HG03045 (cell line): ENCODE results near the gene KCNJ14.

Experiments
- ATAC-seq: cut with Tn5 transposase; IDR thresholded peaks from one replicate; pipeline ENCODE4 v1.9.1; 2021; ENCODE audit warnings: mild to moderate bottlenecking, moderate library complexity; ENCODE audit not compliant: unreplicated experiment

The KCNJ14 gene

DNA sequence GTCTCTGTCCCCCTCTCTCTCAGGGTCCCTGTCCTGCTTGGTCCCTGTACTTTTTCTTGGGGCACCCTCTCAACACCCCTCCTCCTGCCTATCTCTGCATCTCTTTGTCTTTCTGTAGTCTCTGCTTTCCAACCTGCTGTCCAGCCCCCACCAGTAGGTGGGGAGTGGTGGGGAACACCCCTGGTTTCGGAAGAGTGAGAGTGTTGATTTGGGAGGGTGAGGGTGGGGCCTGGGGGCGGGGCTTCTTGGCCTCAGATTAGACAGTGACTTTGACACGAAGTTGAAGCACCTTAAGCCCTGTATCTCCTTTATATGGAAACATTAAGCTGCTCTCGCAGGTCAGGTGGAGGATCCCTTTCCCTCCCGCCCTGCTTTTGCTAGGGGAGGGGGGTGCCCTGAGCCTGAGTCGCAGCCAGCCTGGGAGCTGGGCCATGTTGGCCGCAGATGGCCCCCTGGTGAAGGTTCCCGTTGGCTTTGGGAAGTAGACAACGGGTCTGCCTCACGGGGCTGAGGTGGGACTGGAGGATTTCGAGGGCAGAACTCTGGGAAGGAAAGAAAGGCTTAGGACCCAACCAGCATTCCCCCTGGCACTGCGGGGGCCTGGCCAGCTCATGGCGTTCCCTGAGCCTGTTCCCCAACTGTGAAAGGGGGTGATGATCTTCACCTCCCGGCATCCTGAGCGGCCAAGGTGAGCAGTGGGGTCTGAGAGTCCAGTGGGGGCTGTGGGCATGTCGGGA lies at the start of gene KCNJ14:
TSS of gene KCNJ14 (plus strand) at position 404 of the 737 bp plus-strand sequence. CDS start 6,151 bp downstream, outside the sequence.
- ATAC-seq = no peak

DNA sequence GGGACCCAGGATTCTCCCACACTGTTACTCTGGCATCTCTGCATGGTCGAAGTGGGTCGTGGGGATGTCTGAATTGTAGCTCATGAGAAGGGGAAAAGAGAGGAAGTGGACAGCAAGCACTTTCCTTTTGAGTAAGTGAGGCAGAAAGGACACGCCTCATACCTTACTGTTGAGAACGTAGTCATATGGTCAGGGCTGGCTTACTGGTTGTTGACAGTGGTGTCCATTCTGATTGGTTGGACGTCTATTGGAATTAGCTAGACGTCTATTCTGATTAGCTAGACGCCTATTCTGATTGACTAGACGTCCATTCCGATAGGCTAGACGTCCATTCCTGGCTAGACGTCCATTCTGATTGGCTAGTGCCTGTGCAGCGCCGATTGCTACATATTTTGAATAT lies 49.5 kb upstream of the KCNJ14 start:
- ATAC-seq = no peak

DNA sequence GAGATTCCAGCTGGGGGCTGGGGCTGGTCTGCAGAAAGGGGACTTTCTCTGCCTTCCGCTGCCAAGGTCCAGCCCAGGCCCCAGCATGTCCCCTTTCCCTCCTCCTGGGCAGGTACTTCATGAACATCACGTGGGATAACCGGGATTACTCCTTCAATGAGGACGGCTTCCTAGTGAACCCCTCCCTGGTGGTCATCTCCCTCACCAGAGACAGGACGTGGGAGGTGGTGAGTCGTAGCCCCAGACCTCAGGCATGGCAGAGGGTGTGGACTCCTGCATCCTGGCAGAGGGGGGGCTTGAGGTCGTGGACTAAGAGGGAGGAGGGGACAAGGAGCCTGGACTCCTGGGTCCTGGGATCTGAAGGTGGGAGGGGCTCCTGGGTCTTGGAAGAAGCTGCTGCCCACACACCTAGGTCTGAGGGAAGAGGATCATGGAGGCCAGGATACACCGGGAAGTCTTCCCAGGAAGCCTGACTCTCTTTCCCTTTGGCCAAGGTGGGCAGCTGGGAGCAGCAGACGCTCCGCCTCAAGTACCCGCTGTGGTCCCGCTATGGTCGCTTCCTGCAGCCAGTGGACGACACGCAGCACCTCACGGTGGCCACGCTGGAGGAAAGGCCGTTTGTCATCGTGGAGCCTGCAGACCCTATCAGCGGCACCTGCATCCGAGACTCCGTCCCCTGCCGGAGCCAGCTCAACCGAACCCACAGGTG lies 41.3 kb upstream of the KCNJ14 start:
- ATAC-seq = no peak

DNA sequence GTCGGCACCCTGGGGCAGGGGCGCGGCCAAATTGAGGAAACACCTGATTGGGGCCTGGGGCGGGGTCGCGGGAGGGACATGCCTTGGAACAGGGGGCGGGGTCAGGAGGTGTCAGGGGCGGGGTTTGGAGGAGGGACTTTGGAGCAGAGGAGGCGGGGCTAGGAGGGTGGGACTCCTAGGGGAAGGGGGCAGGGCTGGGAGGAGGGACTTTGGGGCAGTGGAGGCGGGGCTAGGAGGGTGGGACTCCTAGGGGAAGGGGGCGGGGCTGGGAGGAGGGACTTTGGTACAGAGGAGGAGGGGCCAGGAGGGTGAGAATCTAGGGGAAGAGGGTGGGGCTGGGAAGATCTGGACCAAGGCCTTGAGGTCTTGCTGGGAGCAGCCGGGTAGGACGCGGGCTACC lies 40.0 kb upstream of the KCNJ14 start:
- no peak for ATAC-seq

DNA sequence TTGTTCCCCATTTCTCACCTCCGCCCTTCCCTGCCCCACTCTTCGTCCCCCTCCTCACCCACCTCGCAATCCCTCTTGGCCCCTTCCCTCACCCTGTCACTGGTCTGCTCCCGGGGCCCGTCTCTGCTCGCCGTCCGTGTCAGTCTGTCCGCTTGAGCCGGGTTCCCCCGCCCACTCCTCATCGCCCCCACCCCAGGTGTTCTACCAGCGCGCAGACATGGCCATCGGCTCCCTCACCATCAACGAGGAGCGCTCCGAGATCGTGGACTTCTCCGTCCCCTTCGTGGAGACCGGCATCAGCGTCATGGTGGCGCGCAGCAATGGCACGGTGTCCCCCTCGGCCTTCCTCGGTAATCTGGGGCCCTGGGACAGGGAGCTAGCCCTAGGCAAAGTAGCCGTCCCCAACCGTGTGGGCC lies 39.6 kb upstream of the KCNJ14 start:
- ATAC-seq = no peak

DNA sequence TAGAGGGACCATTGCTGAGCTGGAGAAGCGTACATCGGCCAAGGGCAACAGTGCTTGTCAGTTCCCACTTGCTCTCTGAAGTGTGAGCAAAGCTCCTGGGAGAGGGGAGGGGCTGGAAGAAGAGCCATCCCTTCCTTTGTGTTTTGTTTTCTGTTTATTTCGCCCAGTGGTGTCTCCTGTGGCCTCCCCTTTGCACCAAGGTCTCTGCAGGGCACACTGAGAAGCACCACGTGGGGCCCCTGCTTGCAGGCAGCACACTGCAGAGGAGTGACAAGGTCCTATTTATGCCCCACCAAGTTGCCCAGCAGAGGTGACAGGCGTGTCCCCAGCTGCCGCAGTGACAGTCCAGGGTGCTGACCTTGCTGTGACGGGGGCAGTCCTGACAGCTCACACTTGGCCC lies 38.0 kb upstream of the KCNJ14 start:
- ATAC-seq = no peak

DNA sequence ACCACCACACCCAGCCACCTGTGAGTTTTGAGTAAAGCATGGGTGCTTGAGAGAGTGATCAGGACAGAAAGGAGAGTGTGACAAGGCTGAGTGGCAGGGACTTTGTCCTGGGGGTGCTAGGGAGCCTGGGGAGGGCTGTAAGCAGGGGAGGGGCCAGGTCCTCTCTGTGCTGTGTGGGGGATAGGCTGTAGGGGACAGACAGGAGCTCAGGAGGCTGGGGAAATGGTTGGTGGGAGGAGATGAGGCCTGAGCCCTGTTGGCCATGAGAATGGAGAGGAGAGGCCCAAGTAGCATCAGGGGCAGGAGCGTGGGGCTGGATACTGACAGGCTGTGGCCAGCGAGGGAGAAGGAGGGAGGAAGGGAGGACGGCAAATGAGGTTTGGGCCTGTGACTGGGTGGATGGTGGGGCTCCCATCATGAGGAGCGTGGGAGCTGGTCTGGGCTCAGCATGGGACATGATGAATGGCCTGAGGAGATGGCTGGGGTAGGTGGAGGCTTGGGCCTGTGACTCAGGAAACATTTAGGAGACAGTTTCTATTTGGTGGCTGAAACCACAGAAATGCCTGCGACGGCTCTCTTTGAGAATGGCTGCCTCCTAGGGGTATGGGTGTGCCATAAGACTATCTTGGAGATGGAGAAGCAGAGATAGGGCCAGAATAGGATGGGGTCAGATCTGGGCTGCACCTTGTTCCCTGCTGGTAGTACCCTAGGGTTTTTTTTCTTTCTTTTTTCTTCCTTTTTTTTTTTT lies 36.9 kb upstream of the KCNJ14 start:
- ATAC-seq = no peak

DNA sequence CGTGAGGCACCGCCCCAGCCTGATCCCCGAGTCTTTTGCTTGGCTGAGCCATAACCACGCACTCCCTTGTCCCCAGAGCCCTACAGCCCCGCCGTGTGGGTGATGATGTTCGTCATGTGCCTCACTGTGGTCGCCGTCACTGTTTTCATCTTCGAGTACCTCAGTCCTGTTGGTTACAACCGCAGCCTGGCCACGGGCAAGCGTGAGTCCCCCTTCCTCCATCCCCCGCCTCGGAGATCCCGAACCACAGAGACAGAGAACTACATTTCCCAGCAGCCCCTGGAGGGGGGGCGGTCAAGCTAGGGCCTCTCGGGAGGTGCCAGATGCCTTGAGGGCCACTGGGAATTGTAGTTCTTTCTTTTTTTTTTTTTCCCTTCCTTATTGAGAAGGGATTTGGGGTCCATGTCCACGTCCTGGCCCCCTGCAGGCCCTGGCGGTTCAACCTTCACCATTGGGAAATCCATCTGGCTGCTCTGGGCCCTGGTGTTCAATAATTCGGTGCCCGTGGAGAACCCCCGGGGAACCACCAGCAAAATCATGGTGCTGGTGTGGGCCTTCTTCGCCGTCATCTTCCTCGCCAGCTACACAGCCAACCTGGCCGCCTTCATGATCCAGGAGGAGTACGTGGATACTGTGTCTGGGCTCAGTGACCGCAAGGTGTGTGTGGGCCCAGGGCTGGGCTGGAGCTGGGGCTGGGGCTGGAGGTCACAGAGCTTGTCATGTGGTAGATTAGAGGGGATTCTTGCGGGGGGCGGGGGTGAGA lies 36.0 kb upstream of the KCNJ14 start:
- peak; percentile 54 for ATAC-seq

DNA sequence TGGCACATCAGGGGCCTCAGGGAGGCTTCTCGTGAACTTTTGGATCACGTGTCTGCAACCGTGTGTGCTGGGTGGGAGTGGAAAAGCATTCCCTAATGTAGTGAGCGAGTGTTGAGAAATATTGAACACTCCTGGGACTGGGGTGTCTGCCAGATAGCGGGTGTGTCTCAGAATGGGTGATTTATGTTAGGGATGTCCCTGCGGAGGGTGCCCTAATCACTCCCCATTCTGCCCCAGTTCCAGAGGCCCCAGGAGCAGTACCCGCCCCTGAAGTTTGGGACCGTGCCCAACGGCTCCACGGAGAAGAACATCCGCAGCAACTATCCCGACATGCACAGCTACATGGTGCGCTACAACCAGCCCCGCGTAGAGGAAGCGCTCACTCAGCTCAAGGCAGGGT lies 33.8 kb upstream of the KCNJ14 start:
- ATAC-seq = no peak

DNA sequence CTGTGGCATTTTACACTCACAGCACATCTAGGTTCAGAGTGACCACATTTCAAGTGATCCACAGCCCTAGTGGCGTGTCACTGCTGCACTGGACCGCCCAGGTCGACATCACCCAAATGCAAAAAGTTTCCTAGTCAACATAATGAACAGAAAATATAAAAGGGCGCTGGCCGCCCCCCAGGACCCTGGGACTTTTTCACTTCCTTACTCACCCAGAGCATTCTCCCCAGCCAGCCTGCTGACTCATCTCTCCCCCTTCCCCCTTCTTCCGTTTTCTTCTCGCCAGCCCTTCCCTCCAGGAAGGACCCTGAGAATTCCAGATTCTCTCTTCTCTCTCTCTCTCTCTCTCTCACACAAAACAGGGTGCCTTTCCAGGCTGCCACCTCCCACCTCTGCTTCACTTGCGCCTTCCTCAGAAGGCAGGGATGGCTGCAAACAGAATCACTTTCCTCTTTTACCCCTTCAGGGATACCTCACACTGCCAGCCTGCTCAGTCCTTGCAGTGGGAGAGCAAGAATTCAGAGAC lies 30.6 kb upstream of the KCNJ14 start:
- ATAC-seq = no peak

DNA sequence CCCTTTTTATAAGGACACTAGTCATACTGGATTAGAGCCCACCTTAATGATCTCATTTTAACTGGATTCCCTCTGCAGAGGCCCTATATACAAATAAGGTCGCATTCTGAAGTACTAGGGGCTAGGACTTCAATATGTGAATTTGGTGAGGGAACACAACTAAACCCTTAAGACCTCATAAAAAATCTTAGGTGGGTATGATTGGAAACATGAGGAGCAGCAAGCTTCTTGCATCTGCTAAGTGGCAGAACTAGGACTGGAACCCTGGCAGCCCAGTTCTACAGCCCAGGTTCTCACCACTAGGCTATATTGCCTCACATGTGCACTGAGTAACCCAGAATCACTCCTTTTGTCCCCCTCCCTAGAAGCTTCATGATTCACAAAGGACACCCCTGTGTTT lies 26.7 kb upstream of the KCNJ14 start:
- no peak for ATAC-seq

DNA sequence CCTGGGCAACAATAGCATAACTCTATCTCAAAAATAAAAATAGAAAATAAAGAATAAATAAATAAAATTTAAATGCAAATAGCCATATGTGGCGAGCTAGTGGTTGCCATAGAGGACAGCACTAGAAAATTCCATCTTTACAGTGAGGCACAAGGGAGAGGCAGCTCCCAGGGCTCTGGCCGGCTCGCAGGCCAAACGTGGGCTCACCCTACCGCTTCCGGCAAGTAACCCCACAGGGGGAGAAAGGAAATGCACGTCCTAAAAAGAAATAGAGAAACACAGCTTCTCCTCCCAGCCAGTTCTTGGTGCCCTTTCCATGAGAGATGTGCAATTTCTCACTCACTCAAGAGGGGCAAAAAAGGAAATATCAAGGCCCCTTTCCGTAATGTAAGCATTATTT lies 22.0 kb upstream of the KCNJ14 start:
- no peak for ATAC-seq

DNA sequence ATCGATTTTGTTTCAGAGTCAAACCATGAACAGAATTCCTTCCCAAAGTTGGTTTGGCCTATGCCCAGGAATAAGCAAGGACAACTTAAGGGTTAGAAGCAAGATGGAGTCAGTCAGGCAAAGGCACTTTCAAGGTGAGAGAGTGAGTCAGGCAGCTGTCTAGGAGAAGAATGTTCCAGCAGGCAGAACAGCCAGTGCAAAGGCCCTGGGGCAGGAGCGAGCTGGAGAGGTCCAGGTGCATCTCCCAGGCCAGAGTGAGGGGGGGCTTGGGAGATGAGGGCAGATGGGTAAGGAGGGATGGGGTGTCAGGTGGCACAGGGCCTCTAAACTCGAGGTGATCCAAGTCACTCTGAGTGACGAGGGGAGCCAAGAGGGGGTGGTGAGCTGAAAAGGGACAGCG lies 18.8 kb upstream of the KCNJ14 start:
- no peak for ATAC-seq

DNA sequence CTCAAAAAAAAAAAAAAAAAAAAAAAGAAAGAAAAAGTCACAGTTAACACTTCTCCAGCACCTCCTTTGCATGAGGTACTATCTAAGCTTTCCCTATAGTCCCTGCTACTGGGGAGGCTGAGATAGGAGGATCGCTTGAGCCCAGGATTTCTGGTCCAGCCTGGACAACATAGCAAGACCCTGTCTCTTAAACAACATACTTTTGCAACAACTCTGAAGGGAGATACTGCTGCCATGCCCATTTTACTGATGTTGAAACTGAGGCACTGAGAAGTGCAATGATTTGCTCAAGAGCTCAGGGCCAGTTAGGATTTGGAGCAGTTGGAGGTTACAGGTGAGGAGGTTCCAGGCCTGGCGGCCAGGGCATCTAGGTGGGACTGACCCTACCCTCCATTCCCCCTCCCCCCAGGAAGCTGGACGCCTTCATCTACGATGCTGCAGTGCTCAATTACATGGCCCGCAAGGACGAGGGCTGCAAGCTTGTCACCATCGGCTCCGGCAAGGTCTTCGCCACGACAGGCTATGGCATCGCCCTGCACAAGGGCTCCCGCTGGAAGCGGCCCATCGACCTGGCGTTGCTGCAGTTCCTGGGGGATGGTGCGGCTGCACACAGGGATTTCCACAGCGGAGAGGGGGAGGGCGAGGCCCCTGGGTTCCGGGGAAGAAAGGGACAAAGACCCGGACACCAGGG lies 13.9 kb upstream of the KCNJ14 start:
- no peak for ATAC-seq

DNA sequence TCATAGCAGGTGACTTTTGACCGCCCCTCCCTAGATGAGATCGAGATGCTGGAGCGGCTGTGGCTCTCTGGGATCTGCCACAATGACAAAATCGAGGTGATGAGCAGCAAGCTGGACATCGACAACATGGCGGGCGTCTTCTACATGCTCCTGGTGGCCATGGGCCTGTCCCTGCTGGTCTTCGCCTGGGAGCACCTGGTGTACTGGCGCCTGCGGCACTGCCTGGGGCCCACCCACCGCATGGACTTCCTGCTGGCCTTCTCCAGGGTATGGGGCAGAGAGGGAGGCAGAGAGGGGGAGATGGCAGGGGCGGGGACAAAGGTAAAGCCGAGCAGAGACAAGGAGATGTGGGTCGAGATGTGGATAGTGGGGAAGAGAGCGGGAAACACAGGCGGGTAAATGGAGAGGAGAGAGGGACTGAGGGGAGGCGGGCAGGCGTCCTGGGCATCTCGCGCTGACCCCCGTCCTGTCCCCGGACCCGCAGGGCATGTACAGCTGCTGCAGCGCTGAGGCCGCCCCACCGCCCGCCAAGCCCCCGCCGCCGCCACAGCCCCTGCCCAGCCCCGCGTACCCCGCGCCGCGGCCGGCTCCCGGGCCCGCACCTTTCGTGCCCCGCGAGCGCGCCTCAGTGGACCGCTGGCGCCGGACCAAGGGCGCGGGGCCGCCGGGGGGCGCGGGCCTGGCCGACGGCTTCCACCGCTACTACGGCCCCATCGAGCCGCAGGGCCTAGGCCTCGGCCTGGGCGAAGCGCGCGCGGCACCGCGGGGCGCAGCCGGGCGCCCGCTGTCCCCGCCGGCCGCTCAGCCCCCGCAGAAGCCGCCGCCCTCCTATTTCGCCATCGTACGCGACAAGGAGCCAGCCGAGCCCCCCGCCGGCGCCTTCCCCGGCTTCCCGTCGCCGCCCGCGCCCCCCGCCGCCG lies 13.0 kb upstream of the KCNJ14 start:
- no peak for ATAC-seq

DNA sequence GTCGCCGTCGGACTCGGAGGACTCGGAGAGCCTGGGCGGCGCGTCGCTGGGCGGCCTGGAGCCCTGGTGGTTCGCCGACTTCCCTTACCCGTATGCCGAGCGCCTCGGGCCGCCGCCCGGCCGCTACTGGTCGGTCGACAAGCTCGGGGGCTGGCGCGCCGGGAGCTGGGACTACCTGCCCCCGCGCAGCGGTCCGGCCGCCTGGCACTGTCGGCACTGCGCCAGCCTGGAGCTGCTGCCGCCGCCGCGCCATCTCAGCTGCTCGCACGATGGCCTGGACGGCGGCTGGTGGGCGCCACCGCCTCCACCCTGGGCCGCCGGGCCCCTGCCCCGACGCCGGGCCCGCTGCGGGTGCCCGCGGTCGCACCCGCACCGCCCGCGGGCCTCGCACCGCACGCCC lies 12.1 kb upstream of the KCNJ14 start:
- ATAC-seq = no peak

DNA sequence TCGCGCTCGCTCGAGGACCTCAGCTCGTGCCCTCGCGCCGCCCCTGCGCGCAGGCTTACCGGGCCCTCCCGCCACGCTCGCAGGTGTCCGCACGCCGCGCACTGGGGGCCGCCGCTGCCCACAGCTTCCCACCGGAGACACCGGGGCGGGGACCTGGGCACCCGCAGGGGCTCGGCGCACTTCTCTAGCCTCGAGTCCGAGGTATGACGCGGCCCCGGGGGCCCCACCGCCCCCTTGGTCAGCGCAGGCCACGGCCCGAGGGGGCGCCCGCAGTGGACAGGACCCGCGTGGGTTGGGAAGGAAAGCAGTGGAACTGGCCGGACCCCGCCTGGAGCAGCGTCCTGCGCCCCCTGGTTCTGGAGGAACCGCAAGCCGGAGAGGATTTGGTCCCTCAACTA lies 11.6 kb upstream of the KCNJ14 start:
- no peak for ATAC-seq

DNA sequence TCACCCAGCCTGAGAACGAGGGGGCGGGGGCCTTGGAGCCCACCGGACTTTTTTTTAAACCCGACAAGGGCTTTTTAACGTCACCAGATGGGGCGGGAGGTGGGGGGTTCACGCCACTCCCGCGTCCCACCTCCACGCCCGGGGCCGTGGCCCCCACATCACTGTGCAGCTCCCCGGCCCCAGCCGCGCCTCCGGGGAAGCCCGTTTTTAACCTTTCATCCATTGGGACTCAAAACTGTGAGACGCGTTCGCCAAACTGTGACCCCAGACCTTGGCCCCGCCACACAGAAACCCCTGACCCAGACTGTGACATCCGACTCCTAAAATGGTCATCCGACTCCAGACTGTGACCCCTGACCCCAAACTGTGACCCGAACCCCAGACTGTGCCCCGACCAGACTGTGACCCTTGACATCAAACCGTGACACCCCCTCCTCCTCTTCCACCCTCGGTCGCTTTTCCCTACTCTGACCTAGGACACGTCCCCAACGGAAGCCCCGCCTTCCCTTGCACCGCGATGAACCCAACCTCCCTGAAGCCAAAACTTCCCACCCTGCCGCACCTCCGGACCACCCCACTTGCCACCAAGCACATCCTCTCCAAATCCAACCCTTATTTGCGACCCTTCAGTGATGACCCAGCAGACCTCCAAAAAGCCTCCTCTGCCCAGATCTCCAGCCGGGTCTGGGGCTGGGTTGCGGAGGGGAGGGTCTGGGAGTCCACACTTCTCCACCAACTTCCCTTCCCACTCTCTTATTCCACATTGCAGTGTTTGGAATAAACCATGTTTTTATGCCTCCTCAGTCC lies 11.0 kb upstream of the KCNJ14 start:
- ATAC-seq = no peak

DNA sequence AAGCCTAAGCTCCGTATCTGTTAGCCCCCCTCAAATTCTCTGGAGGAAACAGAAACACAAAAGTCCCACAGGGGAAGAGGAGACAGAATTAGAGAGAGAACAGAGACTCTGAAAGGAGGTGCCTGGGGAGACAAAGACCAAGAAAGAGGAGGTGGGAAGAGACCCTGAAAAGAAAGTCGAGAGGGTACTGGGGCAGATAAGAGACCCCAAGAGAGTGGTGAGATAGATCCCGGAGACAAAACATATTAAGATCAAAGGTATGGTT lies 10.5 kb upstream of the KCNJ14 start:
- ATAC-seq = no peak
